OCI-LY3 (cell line): ENCODE data around the gene OR2T3.
"Not testable (repeated sequence)": the region's sequence is repeated elsewhere in the genome, so short reads cannot be mapped to it uniquely, and the experiment has no call there.

Experiments
- EZH2phosphoT487 ChIP-seq: fragments of 200-600 bp; shearing (Covaris generic); IDR thresholded peaks from 2 replicates; pipeline ENCODE4 v1.6.1; 2018; ENCODE audit warnings: antibody characterized with exemption, mixed run types, low read depth
- TF ChIP-seq, protein P1 (sequence below): fragments of 200-600, 300-600 bp; sonication (generic); IDR thresholded peaks from 2 replicates; pipeline ENCODE4 v1.5.1; 2014; ENCODE audit warnings: antibody characterized with exemption, low read length, low read depth

DNA sequence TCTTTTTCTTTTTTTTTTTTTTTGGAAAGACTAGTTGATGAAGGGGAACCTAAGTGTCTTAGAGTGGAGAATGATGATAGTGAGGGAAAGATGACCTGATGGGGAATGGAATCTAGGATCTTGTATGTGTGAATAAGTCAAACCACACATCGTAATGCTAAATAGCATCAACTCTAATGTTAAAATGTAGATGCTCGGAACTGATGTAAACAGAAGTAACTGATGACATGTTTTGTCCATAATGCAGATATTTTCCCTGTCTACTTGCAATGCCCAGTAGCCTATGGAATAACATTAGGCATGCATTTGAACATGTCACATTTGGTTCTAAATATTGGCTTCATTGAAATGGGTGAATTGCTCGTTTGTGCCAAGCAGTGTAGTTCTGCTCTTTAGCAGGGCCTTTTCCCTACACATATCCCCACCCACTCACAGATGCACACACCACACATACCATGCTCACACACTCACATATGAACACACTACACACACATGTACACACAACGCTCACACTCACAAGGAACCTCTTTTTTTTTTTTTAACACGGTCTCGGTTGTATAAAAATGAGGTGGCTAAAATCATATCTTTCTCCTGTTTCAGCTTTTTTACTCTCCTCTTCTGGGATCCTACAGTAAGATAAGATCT lies 23.2 kb upstream of the OR2T3 start:
- TF ChIP-seq, protein P1, sequence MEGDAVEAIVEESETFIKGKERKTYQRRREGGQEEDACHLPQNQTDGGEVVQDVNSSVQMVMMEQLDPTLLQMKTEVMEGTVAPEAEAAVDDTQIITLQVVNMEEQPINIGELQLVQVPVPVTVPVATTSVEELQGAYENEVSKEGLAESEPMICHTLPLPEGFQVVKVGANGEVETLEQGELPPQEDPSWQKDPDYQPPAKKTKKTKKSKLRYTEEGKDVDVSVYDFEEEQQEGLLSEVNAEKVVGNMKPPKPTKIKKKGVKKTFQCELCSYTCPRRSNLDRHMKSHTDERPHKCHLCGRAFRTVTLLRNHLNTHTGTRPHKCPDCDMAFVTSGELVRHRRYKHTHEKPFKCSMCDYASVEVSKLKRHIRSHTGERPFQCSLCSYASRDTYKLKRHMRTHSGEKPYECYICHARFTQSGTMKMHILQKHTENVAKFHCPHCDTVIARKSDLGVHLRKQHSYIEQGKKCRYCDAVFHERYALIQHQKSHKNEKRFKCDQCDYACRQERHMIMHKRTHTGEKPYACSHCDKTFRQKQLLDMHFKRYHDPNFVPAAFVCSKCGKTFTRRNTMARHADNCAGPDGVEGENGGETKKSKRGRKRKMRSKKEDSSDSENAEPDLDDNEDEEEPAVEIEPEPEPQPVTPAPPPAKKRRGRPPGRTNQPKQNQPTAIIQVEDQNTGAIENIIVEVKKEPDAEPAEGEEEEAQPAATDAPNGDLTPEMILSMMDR = not testable (repeated sequence)
- TF ChIP-seq EZH2phosphoT487 = not testable (repeated sequence)
